Endothelial cell of umbilical vein (primary cell): ENCODE results near the gene GOLPH3L. TPM values are rescaled to one million over a fixed set of nuclear protein-coding genes. Genes with fewer than 3 reads are reported as not detected.

Experiments
- BruUV-seq: library from RNA; stranded (reverse); fragments of 400-500 nt; replicated peaks from 2 replicates; lab custom pipeline; 2021; lab: Mats Ljungman, UMichigan
- CTCF ChIA-PET: fragments of 300-600, 350-600 bp; sonication (Branson Sonifier 250); formaldehyde crosslinking; loops from one replicate; lab custom pipeline; 2021; ENCODE audit warnings: antibody characterized with exemption, inconsistent platforms; lab: Charles Lee
- POLR2A ChIA-PET: fragments of 300-600, 350-600 bp; sonication (Branson Sonifier 250); formaldehyde crosslinking; loops from one replicate; lab custom pipeline; 2021; ENCODE audit warnings: antibody characterized with exemption, inconsistent platforms; lab: Charles Lee
- DNase-seq: peaks from one replicate; pipeline ENCODE4 v3.0.0-alpha.2; 2011; ENCODE audit warnings: low read depth, low spot score
- FAIRE-seq: peaks from 2 replicates; lab custom pipeline; 2011; peaks lifted over from hg19 to GRCh38; lab: Jason Lieb, UNC
- H2AFZ ChIP-seq: 2 replicates; pipeline ENCODE4 v1.6.0; 2012; ENCODE audit warnings: low read depth, low read length, control low read depth, inconsistent platforms
- H3K27ac ChIP-seq: 2 replicates; pipeline ENCODE4 v1.5.1; 2011; ENCODE audit warnings: low read depth, mild to moderate bottlenecking, control low read depth, low read length, moderate library complexity; ENCODE audit not compliant: insufficient read depth
- H3K27me3 ChIP-seq, 2 experiments: 2 replicates each; pipeline versions ENCODE4 v1.6.0 to v1.6.1; 2011; ENCODE audit warnings: low read length in 2 of 2, mixed read lengths in 1 of 2; ENCODE audit not compliant: control insufficient read depth in 2 of 2, insufficient read depth in 2 of 2
- H3K36me3 ChIP-seq, 2 experiments: 2 replicates in 1 of 2; 3 replicates in 1 of 2; pipeline ENCODE4 v1.5.1; 2011; ENCODE audit warnings: low read length in 2 of 2, mild to moderate bottlenecking in 1 of 2, moderate library complexity in 1 of 2; ENCODE audit not compliant: control insufficient read depth in 2 of 2, insufficient read depth in 2 of 2; ENCODE audit errors: extremely low read depth in 1 of 2
- H3K4me1 ChIP-seq: 3 replicates; pipeline ENCODE4 v1.5.1; 2011; ENCODE audit warnings: mild to moderate bottlenecking, low read length; ENCODE audit not compliant: control insufficient read depth, insufficient read depth; ENCODE audit errors: extremely low read depth
- H3K4me2 ChIP-seq: 2 replicates; pipeline ENCODE4 v1.6.1; 2011; ENCODE audit warnings: low read length, control low read depth, mixed read lengths; ENCODE audit not compliant: insufficient read depth
- H3K4me3 ChIP-seq, 3 experiments: fragments of 200-600 bp in 1 of 3; sonication (generic), shearing (Covaris generic) in 1 of 3; replicated peaks in 1 of 3; 2 replicates each; pipeline ENCODE4 v1.5.1; 2011 to 2016; ENCODE audit warnings: control low read depth in 3 of 3, low read length in 3 of 3, mild to moderate bottlenecking in 2 of 3, inconsistent platforms in 1 of 3, low read depth in 1 of 3, moderate library complexity in 1 of 3; ENCODE audit not compliant: insufficient read depth in 1 of 3
- H3K79me2 ChIP-seq: 2 replicates; pipeline ENCODE4 v1.6.0; 2012; ENCODE audit warnings: low read length, inconsistent platforms; ENCODE audit not compliant: control insufficient read depth, insufficient read depth
- H3K9ac ChIP-seq: replicated peaks from 2 replicates; pipeline ENCODE3; 2011; ENCODE audit warnings: low read length, control low read depth; ENCODE audit not compliant: insufficient read depth; ENCODE audit errors: extremely low read depth
- H3K9me1 ChIP-seq: replicated peaks from 3 replicates; pipeline ENCODE4 v1.6.0; 2011; ENCODE audit warnings: mild to moderate bottlenecking, low read length; ENCODE audit not compliant: control insufficient read depth, insufficient read depth; ENCODE audit errors: extremely low read depth
- H3K9me3 ChIP-seq: replicated peaks from 2 replicates; pipeline ENCODE4 v1.5.1; 2012; ENCODE audit warnings: low read length, inconsistent platforms; ENCODE audit not compliant: control insufficient read depth, insufficient read depth
- H4K20me1 ChIP-seq: replicated peaks from 2 replicates; pipeline ENCODE3; 2011; ENCODE audit warnings: mild to moderate bottlenecking, low read length; ENCODE audit not compliant: control insufficient read depth, insufficient read depth; ENCODE audit errors: extremely low read depth
- EZH2 ChIP-seq: IDR thresholded peaks from 2 replicates; pipeline ENCODE4 v1.6.1; 2012; ENCODE audit warnings: borderline replicate concordance, low read depth, mild to moderate bottlenecking, moderate library complexity, low read length, inconsistent platforms; ENCODE audit not compliant: severe bottlenecking
- FOS ChIP-seq: IDR thresholded peaks from 2 replicates; pipeline ENCODE4 v1.6.1; 2011; ENCODE audit warnings: mild to moderate bottlenecking, low read length, moderate library complexity, borderline replicate concordance; ENCODE audit not compliant: insufficient read depth
- GATA2 ChIP-seq: IDR thresholded peaks from 2 replicates; pipeline ENCODE4 v1.7.0; 2011; ENCODE audit warnings: low read depth, mild to moderate bottlenecking, moderate library complexity, mixed read lengths, low read length; ENCODE audit not compliant: insufficient read length, insufficient read depth
- JUN ChIP-seq: IDR thresholded peaks from 2 replicates; pipeline ENCODE4 v1.6.1; 2011; ENCODE audit warnings: borderline replicate concordance, low read depth; ENCODE audit not compliant: insufficient read length, insufficient read depth
- MYC ChIP-seq: IDR thresholded peaks from one replicate; pipeline ENCODE4 v1.6.1; 2011; ENCODE audit warnings: mild to moderate bottlenecking, low read depth, low read length
- POLR2A ChIP-seq: IDR thresholded peaks from 2 replicates; pipeline ENCODE4 v1.6.1; 2012; ENCODE audit warnings: low read depth, mild to moderate bottlenecking, control low read depth, low read length
- POLR2AphosphoS5 ChIP-seq: IDR thresholded peaks from 2 replicates; pipeline ENCODE4 v1.6.1; 2012; ENCODE audit warnings: low read depth, mild to moderate bottlenecking, control low read depth, low read length, moderate library complexity; ENCODE audit not compliant: insufficient read depth
- dilution Hi-C: fragments of 300-500 bp; cut with MboI; formaldehyde crosslinking; loops from one replicate; pipeline ENCODE4 v1.15.0; 2019; ENCODE audit warnings: low sequenced_read_pairs; ENCODE audit not compliant: extremely low pct_ligation_motif_present
- intact Hi-C: fragments of 100-400 bp; cut with micrococcal nuclease; formaldehyde crosslinking; loops from one replicate; pipeline ENCODE4 v1.10.0; 2022
- polyA plus RNA-seq, 4 experiments: library from polyadenylated mRNA; depleted of rRNA in 3 of 4; stranded (reverse) in 3 of 4; unstranded in 1 of 4; fragments of >200 nt; gene quantifications; 2 replicates each; pipeline versions ENCODE4 v1.2.1 to v1.2.3, GENCODE V29; 2011 to 2012; ENCODE audit warnings: missing spikeins in 1 of 4
- total RNA-seq: library from RNA; stranded (reverse); gene quantifications from 2 replicates; pipeline ENCODE4 v1.2.3, GENCODE V29; 2021
- TF ChIP-seq, protein P1 (sequence below), 2 donors: IDR thresholded peaks; 1 replicate in 1 of 2; 2 replicates in 1 of 2; pipeline ENCODE4 v1.5.1; 2011; ENCODE audit warnings: low read length in 2 of 2, mild to moderate bottlenecking in 2 of 2, moderate library complexity in 2 of 2, control low read depth in 1 of 2, inconsistent platforms in 1 of 2, low read depth in 1 of 2; ENCODE audit not compliant: insufficient read depth in 1 of 2; ENCODE audit errors: extremely low read depth in 1 of 2
- TF ChIP-seq, protein P2 (sequence below): IDR thresholded peaks from 2 replicates; pipeline ENCODE4 v1.6.1; 2011; ENCODE audit not compliant: insufficient read depth, insufficient read length

The GOLPH3L gene
- total and polyA plus RNA-seq, 2 donors (not counting 3 experiments of a cell fraction or from before 2014, with no cell fraction given): 15.7 to 34.9 TPM

GRCh38 chr1:150627826-150628410, 69.0 kb downstream of the GOLPH3L start:
- Histone ChIP-seq H2AFZ (no peak overlapping the region), H3K27ac (peak overlapping the region; percentile 20), H3K4me2 (peak overlapping the region; percentile 93), H3K4me3 (peak overlapping the region in 2 of 3 experiments; percentile 67 to 89), H4K20me1 (no peaks in the 10 kb centered on the region), H3K79me2 (peaks cover 28% of the 10 kb centered on the region), H3K36me3 (peaks cover 10 to 17% of the 10 kb centered on the region in 2 experiments), H3K9me3 (no peaks in the 10 kb centered on the region), H3K4me1 (peaks cover 15% of the 10 kb centered on the region), H3K9ac (peak overlapping the region; percentile 83), H3K9me1 (no peaks in the 10 kb centered on the region), H3K27me3 (no peaks in the 10 kb centered on the region)
- TF ChIP-seq POLR2AphosphoS5 (no peak), FOS (no peak), POLR2A (no peak)
- intact Hi-C loops (loop anchor here (2.0 to 10.0 kb wide), 6 partner anchors 17 to 349 kb away; partner anchors contain the start of genes MCL1 and RPRD2), dilution Hi-C loops (no loop called here)
- ChIA-PET CTCF (interaction anchor here (0.8 to 1.4 kb wide), 2 partner anchors 49 to 69 kb away, joined by 3 to 4 read pairs; partner anchors contain the start of gene MCL1), POLR2A (interaction anchor here (0.6 to 3.8 kb wide), 2 partner anchors 10 to 49 kb away, joined by 4 to 43 read pairs; partner anchors contain the start of gene MCL1)
- BruUV-seq: no TSS peak
- DNase-seq (no peak), FAIRE-seq (no peak)

DNA sequence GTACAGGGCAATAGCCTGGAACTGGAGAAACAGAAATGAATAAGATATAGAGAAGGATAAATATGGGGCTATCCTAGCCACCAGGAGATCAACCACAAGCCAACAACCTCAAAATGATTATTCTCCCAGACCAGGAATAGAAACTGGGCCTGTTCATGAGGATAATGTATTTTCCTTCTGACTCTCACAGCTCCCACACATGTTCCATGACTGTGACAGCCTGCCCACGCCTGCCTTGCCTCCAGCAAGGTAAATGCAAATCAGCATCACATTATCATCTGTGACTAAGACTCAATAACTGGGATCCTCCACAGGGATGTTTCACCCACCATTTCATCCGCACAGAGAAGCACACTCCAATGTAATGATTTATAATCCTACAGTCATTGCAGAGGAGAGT, 70.8 kb downstream of the GOLPH3L start:
- dilution Hi-C loops: no loop called here

More for the DNA sequence above, 70.8 kb downstream of the GOLPH3L start:
- H3K4me2 ChIP-seq: no peak overlapping the region
- no peaks in the 10 kb centered on the region for H4K20me1 ChIP-seq
- no TSS peak for BruUV-seq
- H3K27ac ChIP-seq: no peak overlapping the region
- intact Hi-C loops: loop anchor here (5.0 to 10.0 kb wide), 2 partner anchors 261 to 351 kb away; partner anchors contain the start of gene RPRD2
- ChIA-PET CTCF (interaction anchor here (1.4 kb wide), 1 partner anchor 67 kb away, joined by 4 read pairs; no protein-coding TSS in a partner anchor), POLR2A (no interaction called here)
- peaks cover 28% of the 10 kb centered on the region for H3K79me2 ChIP-seq
- no peak for FAIRE-seq
- TF ChIP-seq POLR2A (no peak), FOS (no peak), EZH2 (no peak), POLR2AphosphoS5 (no peak), GATA2 (no peak), JUN (no peak), MYC (no peak)
- TF ChIP-seq, protein P1, sequence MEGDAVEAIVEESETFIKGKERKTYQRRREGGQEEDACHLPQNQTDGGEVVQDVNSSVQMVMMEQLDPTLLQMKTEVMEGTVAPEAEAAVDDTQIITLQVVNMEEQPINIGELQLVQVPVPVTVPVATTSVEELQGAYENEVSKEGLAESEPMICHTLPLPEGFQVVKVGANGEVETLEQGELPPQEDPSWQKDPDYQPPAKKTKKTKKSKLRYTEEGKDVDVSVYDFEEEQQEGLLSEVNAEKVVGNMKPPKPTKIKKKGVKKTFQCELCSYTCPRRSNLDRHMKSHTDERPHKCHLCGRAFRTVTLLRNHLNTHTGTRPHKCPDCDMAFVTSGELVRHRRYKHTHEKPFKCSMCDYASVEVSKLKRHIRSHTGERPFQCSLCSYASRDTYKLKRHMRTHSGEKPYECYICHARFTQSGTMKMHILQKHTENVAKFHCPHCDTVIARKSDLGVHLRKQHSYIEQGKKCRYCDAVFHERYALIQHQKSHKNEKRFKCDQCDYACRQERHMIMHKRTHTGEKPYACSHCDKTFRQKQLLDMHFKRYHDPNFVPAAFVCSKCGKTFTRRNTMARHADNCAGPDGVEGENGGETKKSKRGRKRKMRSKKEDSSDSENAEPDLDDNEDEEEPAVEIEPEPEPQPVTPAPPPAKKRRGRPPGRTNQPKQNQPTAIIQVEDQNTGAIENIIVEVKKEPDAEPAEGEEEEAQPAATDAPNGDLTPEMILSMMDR (IDR thresholded peaks at IDR 0.05; ENCODE audit: extremely low read depth in 1 of 2, insufficient read depth in 1 of 2, low read depth in 1 of 2, low read length in 2 of 2): no peak
- TF ChIP-seq, protein P2, sequence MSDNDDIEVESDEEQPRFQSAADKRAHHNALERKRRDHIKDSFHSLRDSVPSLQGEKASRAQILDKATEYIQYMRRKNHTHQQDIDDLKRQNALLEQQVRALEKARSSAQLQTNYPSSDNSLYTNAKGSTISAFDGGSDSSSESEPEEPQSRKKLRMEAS: no peak
- H3K4me3 ChIP-seq: no peak overlapping the region
- H3K36me3 ChIP-seq: peaks cover 10 to 17% of the 10 kb centered on the region in 2 experiments
- no peak overlapping the region for H2AFZ ChIP-seq
- H3K27me3 ChIP-seq: no peaks in the 10 kb centered on the region
- H3K9ac ChIP-seq: no peak overlapping the region
- H3K4me1 ChIP-seq: peaks cover 26% of the 10 kb centered on the region
- no peak for DNase-seq
- no peaks in the 10 kb centered on the region for H3K9me1 ChIP-seq
- no peaks in the 10 kb centered on the region for H3K9me3 ChIP-seq
